GM12865 (cell line): ENCODE results near the gene ACTN1.

Source experiments
- DNase-seq: peaks from one replicate; pipeline ENCODE4 v3.0.0; 2010; ENCODE audit warnings: low read depth
- H3K4me3 ChIP-seq: 2 replicates; pipeline ENCODE4 v1.5.1; 2011; ENCODE audit warnings: mild to moderate bottlenecking, low read depth, low read length, control low read depth
- TF ChIP-seq, protein P1 (sequence below): IDR thresholded peaks from 2 replicates; pipeline ENCODE4 v1.5.1; 2011; ENCODE audit warnings: low read length, control low read depth, low read depth, inconsistent platforms; ENCODE audit not compliant: insufficient read depth; ENCODE audit errors: missing control alignments

Gene ACTN1

DNA sequence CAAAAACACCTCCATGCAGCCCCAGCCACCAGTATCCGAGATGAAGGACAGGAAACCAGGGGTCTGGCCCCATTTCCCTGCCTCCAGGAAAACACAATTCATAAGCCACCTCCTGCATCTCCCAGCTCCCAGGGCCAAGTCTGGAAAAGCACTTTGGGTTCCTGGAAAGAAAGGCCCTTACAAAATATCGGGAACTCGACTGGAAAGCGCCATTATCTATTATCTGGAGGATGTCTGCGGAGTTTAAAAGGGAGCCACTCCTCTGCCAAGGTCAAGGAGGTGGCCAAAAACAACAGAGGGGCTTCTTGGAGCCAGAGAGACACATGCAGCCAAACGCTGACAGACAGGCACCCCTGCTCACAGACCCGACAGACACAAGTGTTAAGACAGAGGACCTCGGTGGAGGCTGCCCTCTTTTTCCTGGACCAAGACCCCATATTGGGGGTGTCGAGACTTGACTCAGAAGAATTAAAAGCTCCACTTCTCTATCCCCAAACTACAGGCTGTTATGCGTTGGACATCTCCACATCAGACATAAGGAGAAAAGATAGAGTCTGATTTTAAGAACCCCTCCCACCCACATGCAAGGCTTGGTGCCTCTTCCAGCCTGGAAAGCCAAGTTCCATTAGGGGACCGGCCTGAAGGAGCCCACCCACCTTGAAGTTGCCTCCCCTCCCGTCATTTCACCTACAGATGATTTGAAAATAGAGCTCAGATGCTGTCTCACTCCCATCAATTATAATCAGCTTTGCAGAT, 9.6 kb downstream of the ACTN1 start:
- DNase-seq, result no peak
- TF ChIP-seq, protein P1, sequence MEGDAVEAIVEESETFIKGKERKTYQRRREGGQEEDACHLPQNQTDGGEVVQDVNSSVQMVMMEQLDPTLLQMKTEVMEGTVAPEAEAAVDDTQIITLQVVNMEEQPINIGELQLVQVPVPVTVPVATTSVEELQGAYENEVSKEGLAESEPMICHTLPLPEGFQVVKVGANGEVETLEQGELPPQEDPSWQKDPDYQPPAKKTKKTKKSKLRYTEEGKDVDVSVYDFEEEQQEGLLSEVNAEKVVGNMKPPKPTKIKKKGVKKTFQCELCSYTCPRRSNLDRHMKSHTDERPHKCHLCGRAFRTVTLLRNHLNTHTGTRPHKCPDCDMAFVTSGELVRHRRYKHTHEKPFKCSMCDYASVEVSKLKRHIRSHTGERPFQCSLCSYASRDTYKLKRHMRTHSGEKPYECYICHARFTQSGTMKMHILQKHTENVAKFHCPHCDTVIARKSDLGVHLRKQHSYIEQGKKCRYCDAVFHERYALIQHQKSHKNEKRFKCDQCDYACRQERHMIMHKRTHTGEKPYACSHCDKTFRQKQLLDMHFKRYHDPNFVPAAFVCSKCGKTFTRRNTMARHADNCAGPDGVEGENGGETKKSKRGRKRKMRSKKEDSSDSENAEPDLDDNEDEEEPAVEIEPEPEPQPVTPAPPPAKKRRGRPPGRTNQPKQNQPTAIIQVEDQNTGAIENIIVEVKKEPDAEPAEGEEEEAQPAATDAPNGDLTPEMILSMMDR, result no peak
- no peak overlapping the region for H3K4me3 ChIP-seq

DNA sequence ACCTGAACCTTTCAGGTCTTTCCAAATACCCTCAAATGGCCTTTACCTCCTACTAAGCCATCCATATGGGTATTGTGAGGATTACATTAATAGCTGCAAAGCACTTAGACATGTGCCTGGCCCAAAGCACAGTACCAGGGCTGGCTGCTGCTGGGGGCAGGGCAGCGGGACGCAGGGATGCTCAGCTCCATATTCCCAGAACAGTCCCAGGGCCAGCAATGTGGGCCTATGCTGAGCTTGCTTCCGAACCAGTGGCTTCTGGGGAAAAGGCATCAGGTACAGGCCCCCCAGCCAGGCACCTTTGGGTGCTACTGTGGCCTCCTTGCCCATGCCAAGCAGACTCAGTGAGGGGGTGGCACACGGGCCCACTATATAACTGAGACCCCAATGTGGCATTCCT, 10.4 kb downstream of the ACTN1 start:
- TF ChIP-seq, protein P1, result no peak
- no peak for DNase-seq
- no peak overlapping the region for H3K4me3 ChIP-seq

DNA sequence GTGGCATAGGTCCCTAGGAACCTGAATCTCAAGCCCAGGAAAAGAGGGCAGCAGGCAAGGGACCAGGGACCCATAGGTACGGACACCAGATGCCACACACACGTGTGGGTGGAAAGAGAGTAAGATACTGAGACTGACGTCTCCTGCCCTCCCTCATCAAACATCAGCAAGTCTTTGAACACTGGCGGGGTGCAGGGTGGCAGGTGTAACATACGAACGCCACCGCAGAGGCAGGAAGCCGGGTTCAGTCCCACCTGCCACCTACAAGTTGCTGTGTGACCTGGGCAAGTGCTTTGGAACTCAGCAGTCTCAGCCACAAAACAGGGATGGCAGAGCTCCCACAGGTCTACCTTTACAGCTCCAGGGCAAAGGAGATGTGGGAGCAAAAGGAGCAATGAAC, 11.1 kb downstream of the ACTN1 start:
- no peak overlapping the region for H3K4me3 ChIP-seq
- TF ChIP-seq, protein P1, result no peak
- DNase-seq, result no peak

DNA sequence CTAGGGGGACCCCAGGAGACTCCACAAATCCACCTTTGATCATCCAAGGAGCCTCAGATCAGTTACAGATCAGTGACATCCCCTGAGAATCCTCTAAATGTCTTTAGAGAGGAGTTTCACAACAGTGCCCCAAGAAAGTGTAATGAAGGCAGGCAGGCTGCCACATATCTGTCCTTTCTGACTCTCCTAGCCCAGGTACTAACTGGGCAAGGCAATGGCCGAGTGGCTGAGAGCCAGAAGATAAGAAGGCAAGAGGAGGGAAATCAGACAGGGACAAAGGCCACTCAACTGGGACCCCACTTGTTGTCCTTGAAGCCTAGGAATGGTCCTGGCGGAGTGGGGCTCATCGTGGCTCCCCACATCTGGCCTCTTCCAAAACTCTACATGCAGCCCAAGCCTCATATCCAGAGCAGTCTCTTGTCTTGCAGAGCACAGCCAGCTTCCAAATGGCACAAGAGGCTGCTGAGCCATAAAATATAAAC, 11.6 kb downstream of the ACTN1 start:
- no peak overlapping the region for H3K4me3 ChIP-seq
- DNase-seq, result no peak
- TF ChIP-seq, protein P1, result no peak

DNA sequence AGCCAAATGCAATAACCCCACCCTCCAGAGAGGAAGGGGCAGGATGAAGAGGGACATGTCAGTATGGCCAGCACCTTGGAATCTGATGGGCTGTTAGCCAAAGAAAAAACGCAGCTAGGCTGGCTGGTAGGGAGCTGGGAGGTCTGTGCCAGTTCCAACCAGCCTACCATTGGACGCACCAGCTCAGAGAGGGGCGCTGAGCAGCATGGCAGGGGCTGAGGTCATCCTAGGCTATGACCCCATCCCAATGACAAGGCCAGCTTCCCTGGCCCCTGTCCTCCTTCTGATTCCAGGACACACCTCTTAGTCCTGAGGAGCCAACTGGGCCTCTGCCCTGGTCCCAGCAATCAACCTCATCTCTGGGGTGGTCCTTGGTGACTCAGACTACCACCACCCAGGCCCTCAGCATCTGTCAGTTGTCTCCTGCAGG, 12.2 kb downstream of the ACTN1 start:
- TF ChIP-seq, protein P1, result no peak
- no peak overlapping the region for H3K4me3 ChIP-seq
- no peak for DNase-seq

DNA sequence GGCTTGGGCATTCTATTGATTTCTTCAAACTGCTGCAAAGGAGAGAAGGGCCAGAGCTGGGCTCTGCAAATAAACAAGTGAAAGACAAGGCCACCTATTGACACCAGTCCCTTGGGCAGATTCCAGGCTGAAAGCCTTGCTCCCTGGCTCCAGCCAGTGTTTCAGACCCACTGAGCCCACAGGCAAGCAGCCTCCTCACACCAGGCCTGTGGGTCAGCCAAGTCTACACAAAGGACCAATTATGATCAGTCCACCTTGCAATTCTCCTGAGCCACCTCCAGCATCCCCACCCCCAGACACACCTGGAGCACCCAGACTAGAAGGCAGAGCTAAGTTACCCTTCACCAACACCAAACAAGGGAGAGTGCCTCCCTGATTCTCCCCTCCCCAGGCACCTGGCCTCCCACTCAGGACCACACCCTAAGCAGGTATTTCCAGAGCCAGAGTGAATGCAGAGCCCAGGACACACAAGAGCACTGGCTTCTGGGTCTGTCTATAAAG, 13.8 kb downstream of the ACTN1 start:
- DNase-seq, result no peak
- TF ChIP-seq, protein P1, result no peak
- no peak overlapping the region for H3K4me3 ChIP-seq
